Measurements from ENCODE around the gene GSTM1.

GSTM1 gene

GRCh38 chr1:109733236-109733870 lies 45.7 kb downstream of the GSTM1 start:
- ChIA-PET CTCF (interaction anchor here (1.1 to 1.6 kb wide), 4 partner anchors 20 to 251 kb away, joined by 3 to 4 read pairs (median 3); partner anchors contain the start of gene AHCYL1), POLR2A (no interaction called here)
- 100% methylated on average over 3 of the region's 4 CpGs for WGBS (ENCODE audit: insufficient coverage)
- no peaks in the 10 kb centered on the region for H3K4me1 ChIP-seq (ENCODE audit: control extremely low read depth in 1 of 4, control insufficient read depth in 4 of 4, insufficient read depth in 4 of 4, low read length in 3 of 4)
- peaks cover 0 to 2% (median 0%) of the 10 kb centered on the region in 5 experiments for H3K27me3 ChIP-seq (replicated peaks in 2 of 5; ENCODE audit: control insufficient read depth in 4 of 5, insufficient read depth in 5 of 5, low read length in 4 of 5)
- peaks cover 0 to 12% (median 0%) of the 10 kb centered on the region in 4 experiments for H3K36me3 ChIP-seq (ENCODE audit: control insufficient read depth in 4 of 4, insufficient read depth in 4 of 4, low read length in 3 of 4)
- DNase-seq, result no peak
- no peak overlapping the region for H3K4me3 ChIP-seq (ENCODE audit: control insufficient read depth in 1 of 7, extremely low read depth in 1 of 7, insufficient read depth in 4 of 7, low read depth in 2 of 7, low read length in 6 of 7)
- no peak overlapping the region for H3K27ac ChIP-seq (ENCODE audit: insufficient read depth in 1 of 2, low read depth in 1 of 2, low read length in 2 of 2, poor library complexity in 1 of 2, severe bottlenecking in 2 of 2)
- no peaks in the 10 kb centered on the region for H3K9me3 ChIP-seq (ENCODE audit: control extremely low read depth in 1 of 5, control insufficient read depth in 4 of 5, insufficient read depth in 2 of 5, low read depth in 1 of 5, low read length in 4 of 5)

GRCh38 chr1:109739738-109740614 lies 52.4 kb downstream of the GSTM1 start:
- Histone ChIP-seq H3K27me3 (replicated peaks in 2 of 5; ENCODE audit: control insufficient read depth in 4 of 5, insufficient read depth in 5 of 5, low read length in 4 of 5) (peaks cover 0 to 19% (median 2%) of the 10 kb centered on the region in 5 experiments), H3K4me1 (ENCODE audit: control extremely low read depth in 1 of 4, control insufficient read depth in 4 of 4, insufficient read depth in 4 of 4, low read length in 3 of 4) (peaks cover 0 to 15% (median 14%) of the 10 kb centered on the region in 4 experiments), H3K9me3 (ENCODE audit: control extremely low read depth in 1 of 5, control insufficient read depth in 4 of 5, insufficient read depth in 2 of 5, low read depth in 1 of 5, low read length in 4 of 5) (peaks cover 0 to 2% (median 0%) of the 10 kb centered on the region in 5 experiments), H3K27ac (ENCODE audit: insufficient read depth in 1 of 2, low read depth in 1 of 2, low read length in 2 of 2, poor library complexity in 1 of 2, severe bottlenecking in 2 of 2) (no peak overlapping the region), H3K4me3 (ENCODE audit: control insufficient read depth in 1 of 7, extremely low read depth in 1 of 7, insufficient read depth in 4 of 7, low read depth in 2 of 7, low read length in 6 of 7) (peak overlapping the region; percentile 40 to 78 (median 69)), H3K36me3 (ENCODE audit: control insufficient read depth in 4 of 4, insufficient read depth in 4 of 4, low read length in 3 of 4) (peaks cover 0 to 12% (median 0%) of the 10 kb centered on the region in 4 experiments)
- POLR2A ChIA-PET, result no interaction called here
- under 1% methylated on average over 83 of the region's 86 CpGs for WGBS (ENCODE audit: insufficient coverage)
- peak; percentile 79 to 88 (median 88) for DNase-seq
- CTCF ChIA-PET, result interaction anchor here (1.6 kb wide), 1 partner anchor 100 kb away, joined by 3 read pairs; no protein-coding TSS in a partner anchor

GRCh38 chr1:109740615-109741373 lies 53.2 kb downstream of the GSTM1 start, which contains the start of gene GSTM3:
GSTM3 (minus strand) TSS chr1:109741038; CDS start chr1:109740287, 751 bp downstream.
- H3K27me3 ChIP-seq (replicated peaks in 2 of 5; ENCODE audit: control insufficient read depth in 4 of 5, insufficient read depth in 5 of 5, low read length in 4 of 5), result peaks cover 0 to 19% (median 2%) of the 10 kb centered on the region in 5 experiments
- peak in 2 of 3 donors; percentile 11 to 13 for DNase-seq
- WGBS (ENCODE audit: insufficient coverage), result 0% methylated on average over 9 of the region's 10 CpGs
- H3K4me3 ChIP-seq (ENCODE audit: control insufficient read depth in 1 of 7, extremely low read depth in 1 of 7, insufficient read depth in 4 of 7, low read depth in 2 of 7, low read length in 6 of 7), result peak within 1 kb of the TSS; percentile 40 to 78 (median 69)
- ChIA-PET CTCF (interaction anchor here (1.0 to 1.6 kb wide), 2 partner anchors 36 to 101 kb away, joined by 3 read pairs; no protein-coding TSS in a partner anchor), POLR2A (no interaction called here)
- H3K27ac ChIP-seq (ENCODE audit: insufficient read depth in 1 of 2, low read depth in 1 of 2, low read length in 2 of 2, poor library complexity in 1 of 2, severe bottlenecking in 2 of 2), result no peak within 1 kb of the TSS
- peaks cover 0 to 15% (median 14%) of the 10 kb centered on the region in 4 experiments for H3K4me1 ChIP-seq (ENCODE audit: control extremely low read depth in 1 of 4, control insufficient read depth in 4 of 4, insufficient read depth in 4 of 4, low read length in 3 of 4)
- peaks cover 0 to 12% (median 0%) of the 10 kb centered on the region in 4 experiments for H3K36me3 ChIP-seq (ENCODE audit: control insufficient read depth in 4 of 4, insufficient read depth in 4 of 4, low read length in 3 of 4)
- peaks cover 0 to 2% (median 0%) of the 10 kb centered on the region in 5 experiments for H3K9me3 ChIP-seq (ENCODE audit: control extremely low read depth in 1 of 5, control insufficient read depth in 4 of 5, insufficient read depth in 2 of 5, low read depth in 1 of 5, low read length in 4 of 5)
